K562 (cell line): ENCODE data around the gene KHDC1L. TPM values are rescaled to one million over a fixed set of nuclear protein-coding genes. Genes with fewer than 3 reads are reported as not detected.
"Not testable (repeated sequence)": the region's sequence is repeated elsewhere in the genome, so short reads cannot be mapped to it uniquely, and the experiment has no call there.

Experiments
- ATAC-seq: fragments of 200-7000 bp; cut with Tn5 transposase; 3 replicates; pipeline ENCODE4 v1.9.1; 2020; ENCODE audit warnings: moderate library complexity
- BruUV-seq: library from RNA; stranded (reverse); fragments of 400-500 nt; replicated peaks from 2 replicates; lab custom pipeline; 2021; lab: Mats Ljungman, UMichigan
- CTCF ChIA-PET: fragments of 300-600 bp; formaldehyde crosslinking; extraction: SDS; loops from one replicate; lab custom pipeline; 2021; ENCODE audit warnings: low intra/inter-chr PET ratio; lab: Yijun Ruan, JAX
- POLR2A ChIA-PET: fragments of 300-600, 350-650 bp; sonication (Branson Sonifier 250); formaldehyde crosslinking; extraction: SDS; loops from one replicate; lab custom pipeline; 2021; ENCODE audit warnings: antibody characterized with exemption, inconsistent platforms; lab: Yijun Ruan, JAX
- DNase-seq, 4 experiments: peaks; one replicate each; pipeline versions ENCODE4 v3.0.0 to v3.0.0-alpha.2; 2011 to 2018; ENCODE audit warnings: low spot score in 3 of 4, mixed read lengths in 3 of 4; ENCODE audit errors: extremely low read depth in 1 of 4
- FAIRE-seq: peaks from 2 replicates; lab custom pipeline; 2011; peaks lifted over from hg19 to GRCh38; lab: Jason Lieb, UNC
- H2AFZ ChIP-seq: 2 replicates; pipeline ENCODE4 v1.6.0; 2011; ENCODE audit warnings: low read depth, low read length, control low read depth, inconsistent platforms
- H3K27ac ChIP-seq: fragments of 200-600 bp; 3 replicates; pipeline ENCODE4 v1.8.0; 2011; ENCODE audit warnings: low read depth, mild to moderate bottlenecking, control low read depth, inconsistent platforms, low read length, moderate library complexity, mixed read lengths; ENCODE audit errors: extremely low read depth
- H3K27me3 ChIP-seq, 2 experiments: fragments of 300-600 bp in 1 of 2; 2 replicates in 1 of 2; 3 replicates in 1 of 2; pipeline versions ENCODE4 v1.6.0 to v1.8.0; 2011; ENCODE audit warnings: inconsistent platforms in 2 of 2, low read length in 2 of 2, mild to moderate bottlenecking in 1 of 2, mixed read lengths in 1 of 2, moderate library complexity in 1 of 2; ENCODE audit not compliant: control insufficient read depth in 2 of 2, insufficient read depth in 2 of 2
- H3K36me3 ChIP-seq: fragments of 300-600 bp; 3 replicates; pipeline ENCODE4 v1.8.0; 2011; ENCODE audit warnings: mild to moderate bottlenecking, low read length, inconsistent platforms; ENCODE audit not compliant: control insufficient read depth, insufficient read depth
- H3K4me1 ChIP-seq, 2 experiments: fragments of 200-600 bp in 1 of 2; replicated peaks in 1 of 2; 2 replicates in 1 of 2; 3 replicates in 1 of 2; pipeline versions ENCODE4 v1.5.1 to v1.8.0; 2011; ENCODE audit warnings: inconsistent platforms in 2 of 2, low read length in 2 of 2, mild to moderate bottlenecking in 1 of 2, mixed read lengths in 1 of 2, moderate library complexity in 1 of 2; ENCODE audit not compliant: control insufficient read depth in 2 of 2, insufficient read depth in 2 of 2
- H3K4me2 ChIP-seq: 2 replicates; pipeline ENCODE4 v1.6.1; 2011; ENCODE audit warnings: low read length, control low read depth, inconsistent platforms, mixed read lengths; ENCODE audit not compliant: insufficient read depth
- H3K4me3 ChIP-seq: fragments of 200-600 bp; sonication (generic), shearing (Covaris generic); 2 replicates; pipeline ENCODE4 v1.5.1; 2016; ENCODE audit warnings: control low read depth, inconsistent platforms
- H3K79me2 ChIP-seq: fragments of 200-600 bp; 3 replicates; pipeline ENCODE4 v1.8.0; 2011; ENCODE audit warnings: low read length, inconsistent platforms; ENCODE audit not compliant: control insufficient read depth, insufficient read depth
- H3K9ac ChIP-seq, 2 experiments: 2 replicates each; pipeline versions ENCODE4 v1.6.0 to v1.6.1; 2011; ENCODE audit warnings: low read depth in 2 of 2, low read length in 2 of 2, control low read depth in 1 of 2, inconsistent platforms in 1 of 2, mild to moderate bottlenecking in 1 of 2, mixed read lengths in 1 of 2; ENCODE audit not compliant: insufficient read depth in 1 of 2
- H3K9me1 ChIP-seq: one replicate; pipeline ENCODE4 v1.6.0; 2011; ENCODE audit warnings: inconsistent platforms, mild to moderate bottlenecking, low read length, moderate library complexity; ENCODE audit not compliant: control insufficient read depth, insufficient read depth
- H3K9me3 ChIP-seq: replicated peaks from 2 replicates; pipeline ENCODE4 v1.5.1; 2011; ENCODE audit warnings: low read depth, low read length, inconsistent platforms; ENCODE audit not compliant: control insufficient read depth, insufficient read depth
- H4K20me1 ChIP-seq: replicated peaks from 2 replicates; pipeline ENCODE4 v1.6.1; 2011; ENCODE audit warnings: low read length, inconsistent platforms, mixed read lengths; ENCODE audit not compliant: control insufficient read depth, insufficient read depth
- EHMT2 ChIP-seq: fragments of 450-650 bp; IDR thresholded peaks from 2 replicates; pipeline ENCODE4 v1.6.1; 2018; ENCODE audit warnings: antibody characterized with exemption
- RBFOX2 ChIP-seq: fragments of 200-400 bp; formaldehyde crosslinking; IDR thresholded peaks from 2 replicates; pipeline ENCODE4 v1.6.1; 2017; ENCODE audit warnings: low read depth, mild to moderate bottlenecking, low read length, moderate library complexity
- SMC3 ChIP-seq: conservative IDR thresholded peaks from 2 replicates; pipeline ENCODE4 v1.6.1; 2011; ENCODE audit warnings: low read depth, low read length, improper control_type of control experiment; ENCODE audit not compliant: insufficient read depth
- U2AF2 ChIP-seq: fragments of 200-400 bp; formaldehyde crosslinking; optimal IDR thresholded peaks from 2 replicates; pipeline ENCODE3; 2017; ENCODE audit warnings: low read depth, mild to moderate bottlenecking, low read length
- ZNF274 ChIP-seq: IDR thresholded peaks from 2 replicates; pipeline ENCODE4 v1.6.1; 2011; ENCODE audit warnings: low read depth, mild to moderate bottlenecking, low read length, moderate library complexity, borderline replicate concordance
- WGBS: fragments of 100-300 bp; shearing (Covaris generic); methylation state at CpG from one replicate; pipeline ENCODE4 v1.1.6; 2016; ENCODE audit warnings: low coverage, mixed read lengths; ENCODE audit not compliant: insufficient coverage; ENCODE audit errors: missing lambda C conversion rate; 5-methylcytosine and 5-hydroxymethylcytosine counted together
- in situ Hi-C: fragments of 300-500 bp; cut with MboI; formaldehyde crosslinking; loops from 4 replicates; pipeline ENCODE4 v1.15.0; 2018; ENCODE audit warnings: inconsistent platforms, mixed read lengths
- intact Hi-C: fragments of 100-400 bp; cut with micrococcal nuclease; formaldehyde crosslinking; loops from 2 replicates; pipeline ENCODE4 v1.14.2; 2022
- polyA plus RNA-seq, 8 experiments: library from polyadenylated mRNA; depleted of rRNA in 4 of 8; stranded (reverse) in 5 of 8; unstranded in 3 of 8; fragments of >200 nt; fragmentation: Nextera tagmentation in 2 of 8; fragmentation: Illumina TruSeq in 1 of 8; extraction: Ambion mirVana in 2 of 8; extraction: Trizol in 1 of 8; gene quantifications; 2 replicates each; pipeline versions ENCODE4 v1.2.1 to v1.2.3, GENCODE V29; 2011 to 2014; ENCODE audit warnings: inconsistent platforms in 1 of 8, missing spikeins in 1 of 8
- total RNA-seq, 7 experiments: library from RNA; depleted of rRNA in 6 of 7; stranded (reverse); fragments of >200 nt in 6 of 7; fragmentation: Illumina TruSeq in 2 of 7; extraction: Trizol in 2 of 7; gene quantifications; 2 replicates each; pipeline versions ENCODE4 v1.2.1 to v1.2.3, GENCODE V29; 2011 to 2021; ENCODE audit warnings: low replicate concordance in 1 of 7

Gene KHDC1L
- total and polyA plus RNA-seq, 9 of the 15 experiments (the other 6 are each of a cell fraction or from before 2014, with no cell fraction given), result 0.33 to 1.9 (median 0.54) TPM

DNA sequence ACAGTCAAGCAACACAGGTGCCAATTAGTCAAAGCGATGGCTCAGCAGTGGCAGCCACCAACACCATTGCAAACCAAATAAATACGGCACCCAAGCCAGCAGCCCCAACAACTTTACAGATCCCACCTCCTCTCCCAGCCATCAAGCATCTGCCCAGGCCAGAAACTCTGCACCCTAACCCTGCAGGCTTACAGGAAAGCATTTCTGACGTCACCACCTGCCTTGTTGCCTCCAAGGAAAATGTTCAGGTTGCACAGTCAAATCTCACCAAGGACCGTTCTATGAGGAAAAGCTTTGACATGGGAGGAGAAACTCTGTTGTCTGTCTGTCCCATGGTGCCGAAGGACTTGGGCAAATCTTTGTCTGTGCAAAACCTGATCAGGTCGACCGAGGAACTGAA is 30.6 kb downstream of the KHDC1L start:
- FAIRE-seq, result no peak
- TF ChIP-seq U2AF2 (no peak), ZNF274 (no peak), RBFOX2 (no peak), SMC3 (no peak), EHMT2 (no peak)

DNA sequence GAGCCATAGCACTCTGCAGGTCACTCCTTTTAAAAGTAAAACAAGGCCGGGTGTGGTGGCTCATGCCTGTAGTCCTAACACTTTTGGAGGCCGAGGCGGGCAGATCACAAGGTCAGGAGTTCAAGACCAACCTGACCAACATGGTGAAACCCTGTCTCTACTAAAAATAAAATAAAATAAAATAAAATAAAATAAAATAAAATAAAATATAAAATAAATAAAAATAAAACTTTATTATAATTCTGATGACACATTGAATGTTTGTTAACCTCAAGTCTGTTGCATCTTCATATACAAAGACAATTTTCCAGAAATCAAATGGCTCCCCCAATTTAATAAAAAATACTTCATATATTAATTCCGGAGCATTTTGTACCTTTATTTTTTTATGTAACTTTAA is 32.0 kb downstream of the KHDC1L start:
- H3K4me3 ChIP-seq, H3K4me1 ChIP-seq, H3K27ac ChIP-seq, FAIRE-seq, H3K4me2 ChIP-seq, H3K79me2 ChIP-seq, ATAC-seq, H2AFZ ChIP-seq, in situ Hi-C loops, H3K36me3 ChIP-seq, POLR2A ChIA-PET, H3K9me1 ChIP-seq, H3K9ac ChIP-seq, BruUV-seq, CTCF ChIA-PET, H3K9me3 ChIP-seq, H3K27me3 ChIP-seq, H4K20me1 ChIP-seq, DNase-seq, intact Hi-C loops: not testable (repeated sequence)
- WGBS, result 34% methylated on average over 4 of the region's 4 CpGs

More for the DNA sequence above, 30.6 kb downstream of the KHDC1L start:
- H4K20me1 ChIP-seq, result no peaks in the 10 kb centered on the region
- H3K27ac ChIP-seq, result no peak overlapping the region
- ChIA-PET POLR2A (no interaction called here), CTCF (no interaction called here)
- no peaks in the 10 kb centered on the region for H3K36me3 ChIP-seq
- no peak overlapping the region for H2AFZ ChIP-seq
- H3K9me3 ChIP-seq, result no peaks in the 10 kb centered on the region
- BruUV-seq, result no TSS peak
- no peak overlapping the region for H3K4me3 ChIP-seq
- H3K4me2 ChIP-seq, result no peak overlapping the region
- in situ Hi-C loops (no loop called here), intact Hi-C loops (no loop called here)
- H3K4me1 ChIP-seq, result no peaks in the 10 kb centered on the region
- no peaks in the 10 kb centered on the region for H3K9me1 ChIP-seq
- no peak overlapping the region for H3K9ac ChIP-seq
- H3K79me2 ChIP-seq, result no peaks in the 10 kb centered on the region
- DNase-seq (no peak), ATAC-seq (no peak)
- WGBS, result 32% methylated on average over 7 of the region's 7 CpGs
- H3K27me3 ChIP-seq, result peaks cover 0 to 4% of the 10 kb centered on the region in 2 experiments; a peak in 1 of 5 replicates
